GM04504 (cell line): ENCODE results near the gene MAVS.
"Not testable (repeated sequence)": the region's sequence is repeated elsewhere in the genome, so short reads cannot be mapped to it uniquely, and the experiment has no call there.

Experiments
- DNase-seq: peaks from one replicate; pipeline ENCODE4 v3.0.0-alpha.2; 2012; ENCODE audit warnings: low read depth

The MAVS gene

DNA sequence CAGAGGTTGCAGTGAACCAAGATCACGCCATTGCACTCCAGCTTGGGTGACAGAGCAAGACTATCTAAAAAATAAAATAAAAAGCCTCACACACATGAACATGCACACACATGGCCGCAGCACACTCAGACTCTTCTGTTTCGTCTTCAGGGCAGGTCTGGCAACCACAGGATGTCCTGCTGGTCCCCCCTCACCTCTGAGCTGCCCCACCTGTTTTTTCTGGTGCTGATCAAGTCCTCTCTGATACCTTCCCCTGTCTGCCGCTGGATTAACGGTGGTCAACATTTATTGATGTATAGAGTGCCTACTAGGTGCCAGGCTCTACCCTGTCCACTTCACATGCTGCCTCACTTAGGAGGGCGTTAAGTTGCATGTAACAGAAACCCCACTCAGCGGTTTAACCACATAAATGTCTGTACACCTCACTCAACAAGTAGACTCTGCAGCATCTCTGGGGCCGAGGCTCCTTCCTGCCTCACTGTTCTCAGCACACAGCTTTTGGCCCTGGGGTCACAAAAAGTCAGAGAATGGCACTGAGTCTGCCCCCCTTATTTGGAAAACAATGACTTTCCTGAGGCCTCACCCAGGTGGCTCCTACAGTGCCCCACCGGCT is 30.8 kb upstream of the MAVS start:
- DNase-seq, result no peak

DNA sequence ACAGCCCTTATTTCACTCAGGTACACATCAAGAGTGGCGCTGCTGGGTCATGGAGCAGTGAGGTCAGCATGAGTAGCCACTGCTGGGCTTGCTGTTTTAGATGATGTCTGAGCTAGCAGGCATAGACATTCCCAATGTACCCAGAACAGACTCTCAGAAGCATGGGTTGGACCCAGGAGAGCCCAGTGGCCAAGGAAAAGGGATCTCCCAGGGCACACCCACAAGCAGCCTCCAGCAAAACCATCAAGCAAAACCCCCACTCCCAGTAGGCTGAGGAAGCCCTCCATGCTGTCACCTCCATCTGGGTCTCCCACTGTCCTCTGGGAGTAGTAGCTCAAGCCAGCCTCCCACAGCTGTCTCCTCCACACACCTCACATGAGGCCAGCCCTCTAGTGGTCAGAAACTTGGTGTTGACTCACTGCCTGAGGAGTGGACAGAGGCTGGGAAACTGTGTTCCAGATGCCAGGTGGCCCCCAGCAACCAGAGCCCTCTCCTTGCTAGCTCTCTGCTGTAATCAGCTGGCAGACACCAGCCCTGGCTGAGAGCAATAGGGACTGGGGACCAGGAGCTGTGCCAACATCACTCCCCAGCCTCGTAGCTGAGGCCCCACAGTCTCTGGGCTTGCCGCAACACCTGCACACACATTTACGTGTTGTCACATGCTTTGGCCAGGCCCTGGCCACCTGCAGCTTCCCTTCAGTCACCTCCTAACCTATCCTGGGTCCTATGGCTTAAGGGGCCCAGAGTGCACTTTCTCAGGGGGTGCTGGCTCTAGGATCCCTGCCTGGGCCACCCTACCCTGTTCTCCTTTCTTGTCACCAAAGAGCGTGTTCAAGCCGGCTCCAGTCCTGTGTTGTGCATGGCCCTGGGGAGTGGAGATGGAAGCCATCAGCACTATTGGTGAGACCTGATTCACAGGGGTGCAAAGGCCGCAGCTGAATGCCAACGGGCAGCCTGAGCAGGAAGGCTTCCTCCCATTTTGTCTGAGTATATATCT is 28.2 kb upstream of the MAVS start:
- peak; percentile 70 for DNase-seq

DNA sequence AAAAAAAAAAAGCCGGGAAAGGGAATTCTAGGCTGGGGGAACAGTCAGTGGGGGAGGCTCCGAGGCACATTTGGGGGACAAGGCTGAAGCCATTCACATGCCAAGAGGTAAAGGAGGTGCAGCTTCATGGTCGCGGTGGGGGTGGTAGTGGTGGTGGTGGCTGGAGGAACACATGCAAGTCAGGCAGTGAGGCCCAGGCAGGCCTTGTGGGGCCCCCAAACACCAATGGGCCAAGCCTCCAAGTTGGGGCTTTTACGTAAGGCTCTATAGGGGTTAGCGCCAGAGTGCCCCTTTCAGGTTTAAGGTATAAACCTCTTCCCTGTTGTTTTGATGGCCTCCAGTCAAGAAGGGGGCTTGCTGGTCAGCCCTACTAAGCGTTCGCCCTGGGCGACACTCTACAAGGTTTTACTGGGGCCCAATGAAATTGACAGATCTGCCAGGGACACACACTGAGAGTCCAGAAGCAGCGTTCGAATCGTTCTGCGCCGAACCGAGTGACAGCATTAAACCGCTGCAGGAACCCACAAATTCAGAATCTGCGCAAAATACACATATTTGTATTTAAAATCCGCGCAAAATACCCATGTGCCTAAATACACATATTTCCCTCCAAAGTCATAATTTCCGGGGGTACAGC is 27.1 kb upstream of the MAVS start:
- DNase-seq, result no peak

GRCh38 chr20:3820048-3820900 is 26.4 kb upstream of the MAVS start, which contains the start of gene AP5S1:
Gene AP5S1 (plus strand): TSS chr20:3820547. CDS start chr20:3822118, 1,571 bp downstream.
- peak; percentile 87 for DNase-seq

- DNase-seq, result no peak
Measured at GRCh38 chr20:3820901-3821727, 25.5 kb upstream of the MAVS start.

DNA sequence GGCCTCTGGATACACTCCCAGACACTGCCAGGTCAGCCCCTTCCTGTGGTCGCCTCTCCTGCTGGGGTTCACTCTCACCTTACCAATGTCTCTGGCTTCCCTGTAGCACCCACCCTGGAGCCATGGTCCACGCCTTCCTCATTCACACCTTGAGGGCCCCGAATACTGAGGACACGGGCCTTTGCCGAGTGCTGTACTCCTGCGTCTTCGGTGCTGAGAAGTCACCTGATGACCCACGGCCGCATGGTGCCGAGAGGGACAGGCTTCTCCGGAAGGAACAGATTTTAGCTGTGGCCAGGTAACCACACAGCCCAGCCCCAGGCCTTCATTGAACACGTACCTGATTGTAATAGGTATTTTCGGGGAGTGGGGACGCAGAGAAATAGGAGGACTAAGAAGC is 24.6 kb upstream of the MAVS start:
- no peak for DNase-seq

DNA sequence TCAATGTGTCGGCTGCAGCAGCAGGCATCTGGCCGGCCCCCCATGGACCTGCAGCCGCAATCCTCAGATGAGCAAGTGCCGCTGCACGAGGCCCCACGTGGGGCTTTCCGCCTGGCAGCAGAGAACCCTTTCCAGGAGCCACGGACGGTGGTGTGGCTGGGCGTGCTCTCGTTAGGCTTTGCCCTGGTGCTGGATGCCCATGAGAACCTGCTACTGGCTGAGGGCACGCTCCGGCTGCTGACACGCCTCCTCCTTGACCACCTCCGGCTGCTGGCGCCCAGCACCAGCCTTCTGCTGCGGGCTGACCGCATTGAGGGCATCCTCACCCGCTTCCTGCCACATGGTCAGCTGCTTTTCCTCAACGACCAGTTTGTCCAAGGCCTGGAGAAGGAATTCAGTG is 22.8 kb upstream of the MAVS start:
- DNase-seq, result no peak

- no peak for DNase-seq
Measured at GRCh38 chr20:3825526-3825925, 21.1 kb upstream of the MAVS start.

GRCh38 chr20:3826420-3826819 is 20.2 kb upstream of the MAVS start:
- DNase-seq, result no peak

DNA sequence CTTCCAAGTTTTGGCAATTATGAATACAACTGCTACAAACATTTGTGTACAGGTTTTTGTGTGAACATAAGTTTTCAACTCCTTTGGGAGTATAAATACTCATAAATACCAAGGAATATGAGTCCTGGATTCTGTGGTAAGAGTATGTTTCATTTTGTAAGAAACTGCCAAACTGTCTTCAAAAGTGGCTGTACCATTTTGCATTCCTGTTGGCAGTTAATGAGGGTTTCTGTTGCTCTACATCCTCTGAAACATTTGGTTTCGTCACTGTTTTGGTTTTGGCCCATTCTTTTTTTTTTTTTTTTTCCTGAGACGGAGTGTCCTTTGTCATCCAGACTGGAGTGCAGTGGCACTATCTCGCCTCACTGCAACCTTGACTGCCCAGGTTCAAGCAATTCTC is 17.8 kb upstream of the MAVS start:
- DNase-seq, result peak; percentile 50

- not testable (repeated sequence) for DNase-seq
Measured at GRCh38 chr20:3829891-3830290, 16.7 kb upstream of the MAVS start.

DNA sequence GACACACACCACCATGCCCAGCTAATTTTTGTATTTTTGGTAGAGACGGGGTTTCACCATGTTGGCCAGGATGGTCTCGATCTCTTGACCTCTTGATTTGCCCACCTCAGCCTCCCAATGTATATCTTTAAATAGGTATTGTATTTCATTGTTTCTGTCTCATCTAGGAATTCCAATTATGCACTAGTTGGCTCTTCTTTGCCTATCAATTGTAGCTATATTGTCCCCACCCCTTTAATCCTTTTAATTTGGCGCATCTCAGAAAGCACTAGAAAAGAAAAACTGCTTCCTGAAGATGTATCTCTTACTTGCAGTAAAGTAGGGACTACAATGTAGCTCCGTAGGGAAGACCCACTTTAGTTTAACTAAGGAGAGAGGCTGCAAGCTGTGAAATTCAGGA is 10.5 kb upstream of the MAVS start:
- no peak for DNase-seq

GRCh38 chr20:3839328-3839727 is 7.3 kb upstream of the MAVS start:
- DNase-seq, result no peak

GRCh38 chr20:3840201-3840600 is 6.4 kb upstream of the MAVS start:
- DNase-seq, result not testable (repeated sequence)

DNA sequence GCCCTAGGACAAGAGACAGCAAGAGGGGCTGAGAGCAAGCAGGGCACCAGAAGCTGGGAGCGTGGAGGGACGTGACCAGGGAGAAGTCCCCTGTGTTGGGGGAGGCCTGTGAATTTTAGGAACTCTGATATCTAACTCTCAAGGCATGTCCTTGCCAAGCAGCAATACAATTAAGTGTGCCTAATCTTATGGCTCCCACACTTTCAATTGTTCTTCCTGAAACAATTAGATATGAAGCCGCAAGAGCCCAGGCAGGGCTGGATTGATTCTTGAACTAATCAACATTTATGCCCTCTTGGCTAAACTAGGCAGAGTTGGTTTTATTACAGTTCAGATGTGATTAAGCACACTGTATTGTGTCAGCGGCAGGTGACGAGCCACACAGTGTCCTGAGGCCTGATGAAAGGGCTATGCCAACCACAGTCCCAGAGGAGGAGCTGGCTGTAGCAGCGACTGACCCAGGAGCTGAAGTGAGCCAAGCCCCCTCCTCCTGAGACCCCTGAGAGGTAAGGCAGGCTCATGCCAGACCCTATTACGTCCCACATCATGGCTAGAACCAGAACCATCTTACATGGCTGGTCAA is 4.2 kb upstream of the MAVS start:
- DNase-seq, result no peak

GRCh38 chr20:3843490-3843889 is 3.1 kb upstream of the MAVS start:
- DNase-seq, result no peak

GRCh38 chr20:3843990-3844619 is 2.5 kb upstream of the MAVS start:
- not testable (repeated sequence) for DNase-seq

- no peak for DNase-seq
Measured at GRCh38 chr20:3846378-3846739, 275 bp upstream of the MAVS start.

DNA sequence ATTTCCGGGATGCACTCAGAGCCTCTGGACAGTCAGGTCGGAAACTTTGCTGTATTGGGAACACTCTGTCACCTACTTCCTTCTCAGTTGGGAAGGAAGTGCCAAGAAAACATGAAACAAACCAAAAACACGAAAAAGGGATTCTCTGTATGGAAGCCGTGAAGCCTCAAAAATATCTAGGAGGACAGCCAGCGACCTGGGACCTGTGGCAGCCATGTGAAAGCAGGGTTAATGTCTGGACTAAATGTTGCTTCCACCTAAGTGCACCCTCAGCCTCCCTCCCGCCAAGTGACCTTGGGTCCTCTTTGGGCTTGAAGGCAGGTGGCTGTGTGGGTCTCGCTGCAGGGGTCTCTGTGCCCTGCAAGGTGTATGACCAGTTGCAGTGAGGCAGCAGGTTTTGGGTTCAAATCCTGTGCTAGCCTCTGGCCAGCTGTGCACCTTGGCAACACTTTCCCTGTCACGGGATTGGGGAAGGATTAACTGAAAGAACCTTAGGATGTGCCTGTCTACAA is 851 bp downstream of the MAVS start:
- DNase-seq, result no peak

DNA sequence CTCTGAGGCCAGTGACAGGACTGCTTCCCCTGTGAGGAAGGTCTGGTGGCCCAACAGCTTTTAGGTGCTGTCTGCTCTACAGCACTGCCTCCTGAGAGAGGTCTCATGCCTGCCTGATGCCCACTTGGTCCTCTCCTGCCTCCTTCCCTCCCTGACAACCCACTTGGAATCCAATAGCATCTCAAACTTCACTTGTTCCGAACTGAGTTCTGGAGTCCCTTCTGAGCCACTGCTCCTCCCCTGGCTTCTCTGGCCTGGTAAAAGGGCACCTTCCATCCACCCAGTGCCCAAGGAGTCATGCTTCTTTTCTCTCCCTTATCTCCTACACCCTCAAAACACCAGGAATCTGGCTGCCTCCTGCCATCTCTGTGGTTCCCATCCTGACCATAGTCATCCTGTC is 1.9 kb downstream of the MAVS start:
- no peak for DNase-seq
